Subcutaneous adipose tissue (tissue), 4 donors: ENCODE data around the gene ULK4. TPM values are rescaled to one million over a fixed set of nuclear protein-coding genes. Genes with fewer than 3 reads are reported as not detected.

Experiments
- total RNA-seq, 4 donors: library from RNA; depleted of rRNA; stranded (reverse); fragments of >200 nt; gene quantifications; one replicate each; pipeline ENCODE4 v1.1.0, GENCODE V29; 2016
- TF ChIP-seq, protein P1 (sequence below): fragments of 450-650 bp; IDR thresholded peaks from one replicate; pipeline ENCODE4 v1.5.1; 2016; ENCODE audit warnings: low read depth, mild to moderate bottlenecking, control low read depth, antibody characterized with exemption, moderate library complexity

Gene ULK4
- total RNA-seq, 4 donors from 2014 or later = 10.6 to 32.0 (median 22.6) TPM

DNA sequence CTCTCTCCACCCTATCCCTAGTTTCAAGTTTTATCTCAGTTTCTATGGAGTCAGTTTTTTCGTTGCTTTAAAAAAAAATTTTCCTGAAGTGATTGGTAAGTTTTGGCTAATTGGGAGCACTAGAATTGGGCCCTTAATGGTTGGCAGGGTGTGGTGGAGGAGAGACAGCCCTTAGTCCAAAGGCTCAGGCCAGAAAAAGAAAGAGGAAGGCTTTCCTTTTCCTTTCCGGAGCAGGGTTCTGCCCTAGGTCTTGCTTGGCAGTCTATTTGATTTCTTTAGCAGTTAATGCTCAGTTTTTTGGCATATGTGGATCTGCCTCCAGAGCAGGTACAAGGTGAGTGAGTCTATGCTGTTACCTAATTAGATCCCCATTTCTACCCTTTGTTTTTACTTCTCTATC lies 739.9 kb downstream of the ULK4 start:
- TF ChIP-seq, protein P1, sequence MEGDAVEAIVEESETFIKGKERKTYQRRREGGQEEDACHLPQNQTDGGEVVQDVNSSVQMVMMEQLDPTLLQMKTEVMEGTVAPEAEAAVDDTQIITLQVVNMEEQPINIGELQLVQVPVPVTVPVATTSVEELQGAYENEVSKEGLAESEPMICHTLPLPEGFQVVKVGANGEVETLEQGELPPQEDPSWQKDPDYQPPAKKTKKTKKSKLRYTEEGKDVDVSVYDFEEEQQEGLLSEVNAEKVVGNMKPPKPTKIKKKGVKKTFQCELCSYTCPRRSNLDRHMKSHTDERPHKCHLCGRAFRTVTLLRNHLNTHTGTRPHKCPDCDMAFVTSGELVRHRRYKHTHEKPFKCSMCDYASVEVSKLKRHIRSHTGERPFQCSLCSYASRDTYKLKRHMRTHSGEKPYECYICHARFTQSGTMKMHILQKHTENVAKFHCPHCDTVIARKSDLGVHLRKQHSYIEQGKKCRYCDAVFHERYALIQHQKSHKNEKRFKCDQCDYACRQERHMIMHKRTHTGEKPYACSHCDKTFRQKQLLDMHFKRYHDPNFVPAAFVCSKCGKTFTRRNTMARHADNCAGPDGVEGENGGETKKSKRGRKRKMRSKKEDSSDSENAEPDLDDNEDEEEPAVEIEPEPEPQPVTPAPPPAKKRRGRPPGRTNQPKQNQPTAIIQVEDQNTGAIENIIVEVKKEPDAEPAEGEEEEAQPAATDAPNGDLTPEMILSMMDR = no peak

DNA sequence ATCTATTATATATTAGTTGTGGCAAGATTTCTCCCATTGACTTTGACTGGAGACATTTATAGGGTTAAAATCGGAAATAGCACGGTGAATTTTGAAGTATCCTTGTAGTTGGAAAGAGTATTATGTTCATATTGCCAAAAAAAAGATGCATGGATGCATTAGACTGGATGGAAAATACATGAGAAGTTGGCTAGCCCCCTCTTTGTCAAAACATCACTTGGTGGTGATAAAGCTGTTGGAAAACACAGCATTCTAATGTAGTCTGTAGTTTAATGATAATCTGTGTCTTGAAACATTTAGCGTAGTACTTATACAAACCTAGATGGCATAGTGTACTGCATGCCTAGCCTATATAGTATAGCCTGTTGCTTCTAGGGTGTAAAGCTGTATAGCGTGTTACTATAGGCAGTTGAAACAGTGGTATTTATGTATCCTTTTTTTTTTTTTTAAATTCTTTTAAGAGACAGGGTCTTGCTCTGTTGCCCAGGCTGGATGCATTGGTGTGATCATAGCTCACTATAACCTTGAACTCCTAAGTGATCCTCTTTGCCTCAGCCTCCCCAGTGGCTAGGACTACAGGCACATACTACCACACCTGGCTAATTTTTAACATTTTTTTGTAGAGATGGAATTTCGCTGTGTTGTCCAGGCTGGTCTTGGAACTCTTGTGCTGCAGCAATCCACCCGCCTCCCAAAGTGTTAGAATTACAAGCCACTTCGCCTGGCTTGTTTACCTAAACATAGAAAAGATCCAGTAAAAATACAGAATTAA lies 740.8 kb downstream of the ULK4 start:
- TF ChIP-seq, protein P1 = no peak

DNA sequence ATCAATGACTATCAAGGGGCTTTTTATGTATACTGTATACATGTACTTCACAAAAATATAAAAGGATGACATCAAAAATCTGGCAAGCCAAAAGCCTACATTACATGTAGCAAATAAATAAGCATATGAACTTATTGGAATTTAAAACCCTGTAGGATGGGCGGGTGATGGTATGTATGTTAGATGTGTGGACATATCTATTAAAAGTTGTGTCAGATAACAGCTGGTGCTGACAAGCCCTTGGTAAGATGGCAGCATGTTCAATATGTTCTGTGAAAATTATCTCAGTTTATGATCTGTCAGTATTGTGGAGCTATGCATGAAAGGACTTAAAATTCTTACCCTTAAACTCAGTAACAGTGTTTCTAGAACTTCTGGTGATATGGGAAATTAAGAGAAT lies 742.5 kb downstream of the ULK4 start:
- TF ChIP-seq, protein P1 = no peak

DNA sequence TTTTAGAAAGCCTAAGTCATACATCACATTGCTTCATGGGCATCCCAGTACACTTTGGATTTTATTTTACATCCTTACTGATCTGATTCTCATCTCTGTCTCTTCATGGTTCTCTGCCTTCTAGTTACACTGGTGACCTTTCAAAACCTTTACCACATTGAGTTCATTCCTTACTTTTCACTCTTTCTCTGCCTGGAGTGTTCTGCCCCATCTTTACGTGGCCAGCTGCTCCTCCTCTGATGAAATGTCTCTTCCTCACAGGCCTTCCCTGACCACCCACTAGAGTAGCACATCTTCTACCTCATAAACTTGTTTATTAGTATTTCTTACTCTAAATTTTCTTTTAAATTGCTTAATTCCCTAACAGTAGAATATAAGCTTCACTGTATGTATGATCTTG lies 744.9 kb downstream of the ULK4 start:
- TF ChIP-seq, protein P1 = no peak

DNA sequence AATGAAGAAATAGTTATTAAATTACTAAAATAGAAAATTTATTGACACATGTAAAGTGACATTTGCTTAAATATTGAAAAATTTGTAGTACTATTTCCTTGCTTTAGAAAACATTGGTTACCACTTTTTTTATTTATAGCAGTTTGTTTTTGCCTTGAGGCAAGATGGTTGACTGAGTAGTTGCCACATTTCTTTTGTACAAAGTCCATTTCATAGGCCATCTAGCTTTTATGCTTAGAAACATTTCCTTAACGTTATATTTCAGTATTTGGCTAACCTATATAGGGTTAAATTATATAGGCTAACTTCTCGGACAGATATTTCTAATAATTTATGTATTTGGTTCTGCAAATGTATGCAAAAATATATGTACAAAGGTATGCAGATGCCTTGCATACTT lies 745.5 kb downstream of the ULK4 start:
- TF ChIP-seq, protein P1 = no peak

DNA sequence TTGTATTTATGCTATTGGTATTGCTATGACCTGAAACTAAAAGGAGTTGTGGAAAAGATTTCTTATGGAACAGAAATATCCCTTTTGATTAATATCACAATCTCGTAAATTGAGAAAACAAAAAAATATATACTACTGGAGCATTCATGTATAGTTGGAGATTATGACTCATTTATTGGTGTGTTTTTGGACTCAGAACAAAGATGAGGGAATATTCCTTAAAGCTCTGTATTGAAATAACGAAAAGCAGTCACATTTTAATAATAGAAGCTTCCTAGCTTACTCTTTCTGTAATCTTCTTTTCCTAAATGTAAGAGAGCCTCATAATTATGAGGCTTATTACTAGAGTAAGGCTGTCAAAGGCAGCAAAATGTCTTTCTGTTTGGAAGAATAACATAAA lies 748.3 kb downstream of the ULK4 start:
- TF ChIP-seq, protein P1 = no peak

DNA sequence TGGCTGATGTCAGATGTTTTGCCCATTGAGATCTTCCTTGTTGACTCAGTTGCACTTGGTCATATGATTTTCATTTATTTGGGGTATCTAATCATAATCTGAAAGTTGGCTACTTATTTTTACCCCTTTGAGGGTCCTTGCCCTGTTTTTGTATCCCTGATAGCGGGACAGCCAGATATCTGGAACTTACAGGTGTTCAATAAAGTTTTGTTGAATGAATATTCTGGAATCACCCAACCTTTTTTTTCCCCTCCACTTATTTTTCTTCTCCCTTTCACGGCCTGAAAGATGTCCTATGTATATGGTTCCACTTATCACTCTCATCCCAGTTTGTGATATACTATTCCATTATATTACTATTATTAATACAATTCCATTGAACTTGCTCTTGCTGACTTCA lies 749.8 kb downstream of the ULK4 start:
- TF ChIP-seq, protein P1 = no peak
